Astrocyte (in vitro differentiated cells and primary cell): ENCODE data around the gene TREML1.

Experiments
- EZH2 ChIP-seq: IDR thresholded peaks from 2 replicates; pipeline ENCODE4 v1.6.1; 2012; ENCODE audit warnings: mild to moderate bottlenecking, low read length, inconsistent platforms; ENCODE audit not compliant: insufficient read depth
- TF ChIP-seq, protein P1 (sequence below): IDR thresholded peaks from 2 replicates; pipeline ENCODE4 v1.5.1; 2011; ENCODE audit warnings: low read depth, mild to moderate bottlenecking, inconsistent platforms, low read length, moderate library complexity; ENCODE audit not compliant: insufficient read depth

DNA sequence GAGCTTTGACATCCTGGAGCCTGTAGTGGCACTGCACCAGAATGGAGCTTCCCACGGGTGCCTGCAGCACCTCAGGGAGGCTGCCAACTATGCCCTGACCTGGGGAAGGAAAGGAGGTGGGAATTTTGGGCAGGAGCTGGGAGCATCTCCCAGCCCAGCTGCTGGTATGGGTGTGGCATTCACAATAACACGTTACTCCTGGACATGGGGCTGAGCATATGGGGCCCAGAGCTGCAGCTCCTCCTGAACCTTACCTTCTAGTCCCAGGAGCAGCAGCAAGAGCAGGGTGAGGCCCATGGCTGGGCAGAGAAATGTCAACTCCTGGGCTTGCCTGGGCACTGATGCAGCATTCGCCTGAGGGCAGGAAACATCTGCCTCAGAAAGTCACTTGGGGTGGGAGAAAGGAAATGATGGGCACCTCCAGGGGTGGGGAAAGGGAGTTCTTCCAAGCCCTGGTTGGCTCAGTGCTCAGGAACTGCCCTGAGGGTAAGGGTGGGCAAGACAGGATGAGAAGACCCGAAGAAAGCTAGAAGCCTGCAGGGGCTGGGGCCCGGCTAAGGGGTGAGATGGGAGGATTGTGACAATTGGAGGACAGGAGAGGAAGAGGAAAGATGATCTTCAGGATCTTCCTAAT is at the start of gene TREML1:
- TF ChIP-seq, protein P1, sequence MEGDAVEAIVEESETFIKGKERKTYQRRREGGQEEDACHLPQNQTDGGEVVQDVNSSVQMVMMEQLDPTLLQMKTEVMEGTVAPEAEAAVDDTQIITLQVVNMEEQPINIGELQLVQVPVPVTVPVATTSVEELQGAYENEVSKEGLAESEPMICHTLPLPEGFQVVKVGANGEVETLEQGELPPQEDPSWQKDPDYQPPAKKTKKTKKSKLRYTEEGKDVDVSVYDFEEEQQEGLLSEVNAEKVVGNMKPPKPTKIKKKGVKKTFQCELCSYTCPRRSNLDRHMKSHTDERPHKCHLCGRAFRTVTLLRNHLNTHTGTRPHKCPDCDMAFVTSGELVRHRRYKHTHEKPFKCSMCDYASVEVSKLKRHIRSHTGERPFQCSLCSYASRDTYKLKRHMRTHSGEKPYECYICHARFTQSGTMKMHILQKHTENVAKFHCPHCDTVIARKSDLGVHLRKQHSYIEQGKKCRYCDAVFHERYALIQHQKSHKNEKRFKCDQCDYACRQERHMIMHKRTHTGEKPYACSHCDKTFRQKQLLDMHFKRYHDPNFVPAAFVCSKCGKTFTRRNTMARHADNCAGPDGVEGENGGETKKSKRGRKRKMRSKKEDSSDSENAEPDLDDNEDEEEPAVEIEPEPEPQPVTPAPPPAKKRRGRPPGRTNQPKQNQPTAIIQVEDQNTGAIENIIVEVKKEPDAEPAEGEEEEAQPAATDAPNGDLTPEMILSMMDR: no peak
- TF ChIP-seq EZH2: no peak
